Liver (tissue), 3 donors: ENCODE measurements around the gene CATSPER1.

Experiments used
- CTCF ChIP-seq: fragments of 150-350 bp; IDR thresholded peaks from 2 replicates; pipeline ENCODE4 v1.5.1; 2017; ENCODE audit warnings: improper control_type of control experiment, low read depth, low read length; ENCODE audit not compliant: missing input control
- EGR1 ChIP-seq, 2 donors: IDR thresholded peaks; 2 replicates each; pipeline ENCODE4 v1.6.1; 2016 to 2018; ENCODE audit warnings: antibody characterized with exemption in 2 of 2, low read depth in 2 of 2
- GABPA ChIP-seq, 2 donors: IDR thresholded peaks in 1 of 2; conservative IDR thresholded peaks in 1 of 2; 2 replicates each; pipeline ENCODE4 v1.6.1; 2016; ENCODE audit warnings: antibody characterized with exemption in 2 of 2, mild to moderate bottlenecking in 1 of 2, moderate library complexity in 1 of 2
- HNF4G ChIP-seq: IDR thresholded peaks from 2 replicates; pipeline ENCODE4 v1.6.1; 2016; ENCODE audit warnings: antibody characterized with exemption
- JUND ChIP-seq, 2 donors: IDR thresholded peaks; 2 replicates each; pipeline ENCODE4 v1.6.1; 2016; ENCODE audit warnings: antibody characterized with exemption in 2 of 2
- RAD21 ChIP-seq, 2 donors: IDR thresholded peaks; 2 replicates each; pipeline ENCODE4 v1.6.1; 2016; ENCODE audit warnings: antibody characterized with exemption in 2 of 2, mild to moderate bottlenecking in 2 of 2
- REST ChIP-seq: IDR thresholded peaks from 2 replicates; pipeline ENCODE4 v1.6.1; 2016; ENCODE audit warnings: antibody characterized with exemption, mild to moderate bottlenecking
- RXRA ChIP-seq, 2 donors: IDR thresholded peaks; 2 replicates each; pipeline ENCODE4 v1.6.1; 2017 to 2018; ENCODE audit warnings: antibody characterized with exemption in 2 of 2, mild to moderate bottlenecking in 1 of 2
- SP1 ChIP-seq: IDR thresholded peaks from 2 replicates; pipeline ENCODE4 v1.6.1; 2018; ENCODE audit warnings: antibody characterized with exemption, mild to moderate bottlenecking
- TAF1 ChIP-seq: conservative IDR thresholded peaks from 2 replicates; pipeline ENCODE4 v1.6.1; 2016; ENCODE audit warnings: antibody characterized with exemption, mild to moderate bottlenecking
- YY1 ChIP-seq: IDR thresholded peaks from 2 replicates; pipeline ENCODE4 v1.6.1; 2016; ENCODE audit warnings: antibody characterized with exemption, mild to moderate bottlenecking
- TF ChIP-seq, protein P1 (sequence below): IDR thresholded peaks from 2 replicates; pipeline ENCODE4 v1.6.1; 2016; ENCODE audit warnings: antibody characterized with exemption
- TF ChIP-seq, protein P2 (sequence below): IDR thresholded peaks from 2 replicates; pipeline ENCODE4 v1.6.1; 2016; ENCODE audit warnings: antibody characterized with exemption
- TF ChIP-seq, protein P3 (sequence below): IDR thresholded peaks from 2 replicates; pipeline ENCODE4 v1.6.1; 2016; ENCODE audit warnings: antibody characterized with exemption
- donor health status: healthy.
- donor health status: healthy.

- no peak for TF ChIP-seq CTCF
- TF ChIP-seq, protein P1, sequence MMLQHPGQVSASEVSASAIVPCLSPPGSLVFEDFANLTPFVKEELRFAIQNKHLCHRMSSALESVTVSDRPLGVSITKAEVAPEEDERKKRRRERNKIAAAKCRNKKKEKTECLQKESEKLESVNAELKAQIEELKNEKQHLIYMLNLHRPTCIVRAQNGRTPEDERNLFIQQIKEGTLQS, result no peak
- TF ChIP-seq YY1, result no peak
- TF ChIP-seq GABPA (IDR thresholded peaks at IDR 0.05 in 1 of 2, conservative IDR thresholded peaks at IDR 0.05 in 1 of 2), result no peak
- no peak for TF ChIP-seq TAF1
- no peak for TF ChIP-seq REST
- TF ChIP-seq, protein P2, sequence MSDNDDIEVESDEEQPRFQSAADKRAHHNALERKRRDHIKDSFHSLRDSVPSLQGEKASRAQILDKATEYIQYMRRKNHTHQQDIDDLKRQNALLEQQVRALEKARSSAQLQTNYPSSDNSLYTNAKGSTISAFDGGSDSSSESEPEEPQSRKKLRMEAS, result no peak
- TF ChIP-seq JUND (IDR thresholded peaks at IDR 0.05), result no peak
- TF ChIP-seq RAD21 (IDR thresholded peaks at IDR 0.05), result no peak
- no peak for TF ChIP-seq SP1
- TF ChIP-seq EGR1 (IDR thresholded peaks at IDR 0.05; ENCODE audit: low read depth in 2 of 2), result no peak
- no peak for TF ChIP-seq RXRA (IDR thresholded peaks at IDR 0.05)
- TF ChIP-seq, protein P3, sequence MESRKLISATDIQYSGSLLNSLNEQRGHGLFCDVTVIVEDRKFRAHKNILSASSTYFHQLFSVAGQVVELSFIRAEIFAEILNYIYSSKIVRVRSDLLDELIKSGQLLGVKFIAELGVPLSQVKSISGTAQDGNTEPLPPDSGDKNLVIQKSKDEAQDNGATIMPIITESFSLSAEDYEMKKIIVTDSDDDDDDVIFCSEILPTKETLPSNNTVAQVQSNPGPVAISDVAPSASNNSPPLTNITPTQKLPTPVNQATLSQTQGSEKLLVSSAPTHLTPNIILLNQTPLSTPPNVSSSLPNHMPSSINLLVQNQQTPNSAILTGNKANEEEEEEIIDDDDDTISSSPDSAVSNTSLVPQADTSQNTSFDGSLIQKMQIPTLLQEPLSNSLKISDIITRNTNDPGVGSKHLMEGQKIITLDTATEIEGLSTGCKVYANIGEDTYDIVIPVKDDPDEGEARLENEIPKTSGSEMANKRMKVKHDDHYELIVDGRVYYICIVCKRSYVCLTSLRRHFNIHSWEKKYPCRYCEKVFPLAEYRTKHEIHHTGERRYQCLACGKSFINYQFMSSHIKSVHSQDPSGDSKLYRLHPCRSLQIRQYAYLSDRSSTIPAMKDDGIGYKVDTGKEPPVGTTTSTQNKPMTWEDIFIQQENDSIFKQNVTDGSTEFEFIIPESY, result no peak
- TF ChIP-seq HNF4G, result no peak
Observed at GRCh38 chr11:66007201-66007634, 19.1 kb downstream of the CATSPER1 start.
